ENCODE data around the gene CLCN1. TPM values are rescaled to one million over a fixed set of nuclear protein-coding genes. Genes with fewer than 3 reads are reported as not detected.

CLCN1 gene
- polyA plus RNA-seq, 3 donors: 0.04 to 0.76 (median 0.11) TPM

- H3K36me3 ChIP-seq (replicated peaks in 1 of 2; ENCODE audit: control insufficient read depth in 1 of 2, insufficient read depth in 2 of 2, low read length in 2 of 2): no peaks in the 10 kb centered on the region
- WGBS (ENCODE audit: insufficient coverage): 69% methylated on average over 19 of the region's 19 CpGs
- H3K27me3 ChIP-seq (ENCODE audit: control insufficient read depth in 2 of 2, insufficient read depth in 2 of 2, low read length in 2 of 2): peaks cover 32 to 49% of the 10 kb centered on the region in 2 donors
- Mint-ChIP-seq H3K27ac (no peak overlapping the region), H3K4me1 (peaks cover 26% of the 10 kb centered on the region), H3K4me3 (peak overlapping the region; percentile 77 to 89), H3K27me3 (ENCODE audit: low read depth in 3 of 3) (peaks cover 53 to 64% (median 61%) of the 10 kb centered on the region in 3 donors), H3K9me3 (peaks cover 0 to 24% (median 6%) of the 10 kb centered on the region in 7 donors), H3K36me3 (peaks cover 8 to 14% of the 10 kb centered on the region in 2 donors)
- no peak for TF ChIP-seq CTCF (IDR thresholded peaks at IDR 0.05)
- peak overlapping the region; percentile 87 for H3K4me2 ChIP-seq (replicated peaks; ENCODE audit: extremely low read depth, low read length, poor library complexity, severe bottlenecking)
- H3K9me3 ChIP-seq (replicated peaks in 1 of 2; ENCODE audit: control insufficient read depth in 1 of 2, insufficient read depth in 1 of 2, low read length in 2 of 2): no peaks in the 10 kb centered on the region
- no peak overlapping the region for H3K27ac ChIP-seq (ENCODE audit: low read depth in 1 of 2, low read length in 2 of 2)
- peaks cover 15 to 27% of the 10 kb centered on the region in 2 donors for H3K4me1 ChIP-seq (ENCODE audit: control insufficient read depth in 1 of 2, insufficient read depth in 2 of 2, low read length in 2 of 2)
- no peaks in the 10 kb centered on the region for H4K20me1 ChIP-seq (ENCODE audit: insufficient read depth, low read length)
- H3K79me2 ChIP-seq (ENCODE audit: insufficient read depth, low read length): no peaks in the 10 kb centered on the region
- no peak overlapping the region for H3K9ac ChIP-seq (ENCODE audit: insufficient read depth, low read length, poor library complexity, severe bottlenecking)
- intact Hi-C loops (cut with micrococcal nuclease): loop anchor here in 1 of 2 donors (10.0 kb wide), 1 partner anchor 52 kb away; no protein-coding TSS in a partner anchor
- DNase-seq: no peak
- peak overlapping the region in 2 of 3 experiments; percentile 9 to 67 for H3K4me3 ChIP-seq (replicated peaks in 1 of 3; ENCODE audit: low read depth in 2 of 3, low read length in 3 of 3)
- H2AFZ ChIP-seq (ENCODE audit: insufficient read depth, low read depth, low read length, poor library complexity, severe bottlenecking): peak overlapping the region; percentile 75
Observed at GRCh38 chr7:143363016-143363937, 47.4 kb downstream of the CLCN1 start.

- Histone ChIP-seq H3K36me3 (replicated peaks in 1 of 2; ENCODE audit: control insufficient read depth in 1 of 2, insufficient read depth in 2 of 2, low read length in 2 of 2) (no peaks in the 10 kb centered on the region), H3K9me3 (replicated peaks in 1 of 2; ENCODE audit: control insufficient read depth in 1 of 2, insufficient read depth in 1 of 2, low read length in 2 of 2) (no peaks in the 10 kb centered on the region), H3K4me3 (replicated peaks in 1 of 3; ENCODE audit: low read depth in 2 of 3, low read length in 3 of 3) (no peak overlapping the region), H3K27me3 (ENCODE audit: control insufficient read depth in 2 of 2, insufficient read depth in 2 of 2, low read length in 2 of 2) (peaks cover 21 to 28% of the 10 kb centered on the region in 2 donors), H3K79me2 (ENCODE audit: insufficient read depth, low read length) (no peaks in the 10 kb centered on the region), H2AFZ (ENCODE audit: insufficient read depth, low read depth, low read length, poor library complexity, severe bottlenecking) (no peak overlapping the region), H3K27ac (ENCODE audit: low read depth in 1 of 2, low read length in 2 of 2) (no peak overlapping the region), H3K4me1 (ENCODE audit: control insufficient read depth in 1 of 2, insufficient read depth in 2 of 2, low read length in 2 of 2) (peaks cover 18 to 20% of the 10 kb centered on the region in 2 donors), H4K20me1 (ENCODE audit: insufficient read depth, low read length) (no peaks in the 10 kb centered on the region), H3K9ac (ENCODE audit: insufficient read depth, low read length, poor library complexity, severe bottlenecking) (no peak overlapping the region), H3K4me2 (replicated peaks; ENCODE audit: extremely low read depth, low read length, poor library complexity, severe bottlenecking) (no peak overlapping the region)
- intact Hi-C loops (cut with micrococcal nuclease): loop anchor here in 1 of 2 donors (10.0 kb wide), 1 partner anchor 47 kb away; no protein-coding TSS in a partner anchor
- Mint-ChIP-seq H3K4me3 (no peak overlapping the region), H3K9me3 (peaks cover 0 to 9% (median 2%) of the 10 kb centered on the region in 7 donors), H3K27me3 (ENCODE audit: low read depth in 3 of 3) (peaks cover 22 to 33% (median 32%) of the 10 kb centered on the region in 3 donors), H3K27ac (no peak overlapping the region), H3K4me1 (peaks cover 19% of the 10 kb centered on the region), H3K36me3 (peaks cover 7 to 9% of the 10 kb centered on the region in 2 donors)
- no peak for TF ChIP-seq CTCF (IDR thresholded peaks at IDR 0.05)
- DNase-seq: no peak
- 100% methylated on average over 3 of the region's 4 CpGs for WGBS (ENCODE audit: insufficient coverage)
Observed at GRCh38 chr7:143367972-143368371, 52.1 kb downstream of the CLCN1 start.
